T-cell (primary cell): Measurements from ENCODE around the gene SOCS4. TPM values are rescaled to one million over a fixed set of nuclear protein-coding genes. Genes with fewer than 3 reads are reported as not detected.

Experiments
- ATAC-seq, 4 experiments: fragments of 200-7000 bp in 3 of 4; fragments of 150-1000 bp in 1 of 4; cut with Tn5 transposase; replicated peaks in 1 of 4; 1 replicate in 3 of 4; 2 replicates in 1 of 4; pipeline ENCODE4 v1.10.0; 2021; ENCODE audit warnings: moderate library complexity in 3 of 4, mild to moderate bottlenecking in 2 of 4, moderate number of reproducible peaks in 1 of 4
- CTCF ChIA-PET, 2 donors: fragments of 300-600 bp; sonication (Branson Sonifier 250); formaldehyde crosslinking; loops; one replicate each; lab custom pipeline; 2022; ENCODE audit warnings: antibody characterized with exemption in 2 of 2; lab: Charles Lee
- POLR2A ChIA-PET, 2 donors: fragments of 300-600 bp; sonication (Branson Sonifier 250); formaldehyde crosslinking; loops; one replicate each; lab custom pipeline; 2022; ENCODE audit warnings: antibody characterized with exemption in 2 of 2; lab: Charles Lee
- DNase-seq, 35 experiments: peaks; one replicate each; pipeline versions ENCODE4 v3.0.0 to v3.0.0-alpha.2; 2013 to 2023
- H3K27ac ChIP-seq: one replicate; pipeline ENCODE4 v1.5.1; 2013; ENCODE audit warnings: low read length
- H3K27me3 ChIP-seq, 2 experiments: replicated peaks in 1 of 2; 1 replicate in 1 of 2; 2 replicates in 1 of 2; pipeline versions ENCODE4 v1.6.1 to v1.7.0; 2013; ENCODE audit warnings: low read length in 1 of 2, mixed read lengths in 1 of 2; ENCODE audit not compliant: control insufficient read depth in 2 of 2, insufficient read depth in 2 of 2; ENCODE audit errors: extremely low read depth in 1 of 2
- H3K36me3 ChIP-seq, 2 donors: 1 replicate in 1 of 2; 2 replicates in 1 of 2; pipeline versions ENCODE4 v1.6.1 to v1.7.0; 2013; ENCODE audit warnings: low read length in 1 of 2; ENCODE audit not compliant: control insufficient read depth in 2 of 2, insufficient read depth in 1 of 2; ENCODE audit errors: extremely low read depth in 1 of 2
- H3K4me1 ChIP-seq, 2 experiments: 1 replicate in 1 of 2; 2 replicates in 1 of 2; pipeline versions ENCODE4 v1.6.1 to v1.7.0; 2013; ENCODE audit warnings: low read length in 2 of 2, mixed read lengths in 1 of 2; ENCODE audit not compliant: insufficient read depth in 2 of 2, control insufficient read depth in 1 of 2; ENCODE audit errors: extremely low read depth in 1 of 2
- H3K4me3 ChIP-seq, 2 donors: 1 replicate in 1 of 2; 2 replicates in 1 of 2; pipeline versions ENCODE4 v1.5.1 to v1.7.0; 2013; ENCODE audit warnings: mild to moderate bottlenecking in 2 of 2, low read length in 1 of 2, moderate library complexity in 1 of 2; ENCODE audit not compliant: control insufficient read depth in 1 of 2; ENCODE audit errors: extremely low read depth in 1 of 2
- H3K9me3 ChIP-seq: 2 replicates; pipeline ENCODE4 v1.7.0; 2013
- H3K27ac Mint-ChIP-seq, 2 donors: one replicate each; pipeline ENCODE4 v1.8.0; 2020 to 2021; ENCODE audit warnings: mild to moderate bottlenecking in 2 of 2, mixed read lengths in 2 of 2
- H3K27me3 Mint-ChIP-seq, 2 donors: one replicate each; pipeline ENCODE4 v1.8.0; 2021 to 2022; ENCODE audit warnings: mixed read lengths in 2 of 2
- H3K36me3 Mint-ChIP-seq: one replicate; pipeline ENCODE4 v1.8.0; 2021; ENCODE audit warnings: mixed read lengths
- H3K4me1 Mint-ChIP-seq, 3 donors: one replicate each; pipeline ENCODE4 v1.8.0; 2020 to 2022; ENCODE audit warnings: mixed read lengths in 3 of 3, mild to moderate bottlenecking in 1 of 3
- H3K4me3 Mint-ChIP-seq, 3 donors: one replicate each; pipeline ENCODE4 v1.8.0; 2020 to 2022; ENCODE audit warnings: mild to moderate bottlenecking in 3 of 3, mixed read lengths in 3 of 3, moderate library complexity in 3 of 3
- H3K9me3 Mint-ChIP-seq, 3 donors: one replicate each; pipeline ENCODE4 v1.8.0; 2020 to 2022; ENCODE audit warnings: mixed read lengths in 3 of 3
- WGBS: methylation state at CpG from one replicate; pipeline ENCODE4 v1.1.5; 2013; ENCODE audit warnings: missing lambda C conversion rate; ENCODE audit not compliant: insufficient coverage; 5-methylcytosine and 5-hydroxymethylcytosine counted together
- total RNA-seq, 35 experiments: library from RNA in 6 of 35; stranded (reverse) in 6 of 35; fragments of 120-200 nt in 1 of 35; gene quantifications; one replicate each; pipeline versions ENCODE4 v1.2.1 to v1.2.4 and lab custom pipeline; 2013 to 2026

SOCS4 gene
- total RNA-seq, 5 donors from 2014 or later (not counting 1 experiment from before 2014, with no cell fraction given), result 16.7 to 26.4 (median 21.1) TPM

- CTCF ChIA-PET, result interaction anchor here (0.9 to 1.6 kb wide), 2 partner anchors 17 kb away, joined by 3 to 4 read pairs; no protein-coding TSS in a partner anchor
- Histone ChIP-seq H3K4me1 (peaks cover 4 to 12% of the 10 kb centered on the region in 2 experiments), H3K27me3 (no peaks in the 10 kb centered on the region), H3K36me3 (peaks cover 0 to 14% of the 10 kb centered on the region in 2 donors), H3K27ac (no peak overlapping the region), H3K4me3 (no peak overlapping the region), H3K9me3 (no peaks in the 10 kb centered on the region)
- peaks cover 15% of the 10 kb centered on the region for H3K36me3 Mint-ChIP-seq
- no peaks in the 10 kb centered on the region for H3K9me3 Mint-ChIP-seq
- H3K4me3 Mint-ChIP-seq, result no peak overlapping the region
- no peak overlapping the region for H3K27ac Mint-ChIP-seq
- POLR2A ChIA-PET, result interaction anchor here (0.5 to 1.5 kb wide), 5 partner anchors 9 to 88 kb away, joined by 3 to 4 read pairs (median 3); no protein-coding TSS in a partner anchor
- 100% methylated on average over 3 of the region's 5 CpGs for WGBS
- H3K27me3 Mint-ChIP-seq, result no peaks in the 10 kb centered on the region
- H3K4me1 Mint-ChIP-seq, result peaks cover 11 to 13% (median 12%) of the 10 kb centered on the region in 3 donors
- no peak for ATAC-seq
- no peak for DNase-seq
Observed at GRCh38 chr14:55047301-55048053, 20.4 kb downstream of the SOCS4 start.

GRCh38 chr14:55048900-55049436 lies 21.9 kb downstream of the SOCS4 start:
- ATAC-seq, result no peak
- Histone ChIP-seq H3K4me3 (no peak overlapping the region), H3K27me3 (no peaks in the 10 kb centered on the region), H3K4me1 (peaks cover 11 to 23% of the 10 kb centered on the region in 2 experiments), H3K9me3 (no peaks in the 10 kb centered on the region), H3K27ac (no peak overlapping the region), H3K36me3 (peaks cover 0 to 8% of the 10 kb centered on the region in 2 donors)
- ChIA-PET POLR2A (interaction anchor here in 1 of 2 donors (0.6 kb wide), 1 partner anchor 9 kb away, joined by 5 read pairs; no protein-coding TSS in a partner anchor), CTCF (interaction anchor here (0.6 kb wide), 2 partner anchors 9 to 272 kb away, joined by 3 to 5 read pairs; no protein-coding TSS in a partner anchor)
- Mint-ChIP-seq H3K4me3 (no peak overlapping the region), H3K27me3 (no peaks in the 10 kb centered on the region), H3K9me3 (no peaks in the 10 kb centered on the region), H3K4me1 (peaks cover 25 to 28% (median 27%) of the 10 kb centered on the region in 3 donors), H3K27ac (no peak overlapping the region), H3K36me3 (peaks cover 12% of the 10 kb centered on the region)
- no peak for DNase-seq
- WGBS, result no CpG with 5 or more reads among the region's 2 CpGs

GRCh38 chr14:55051165-55051422 lies 24.1 kb downstream of the SOCS4 start:
- peak overlapping the region; percentile 87 to 91 for H3K27ac Mint-ChIP-seq
- H3K4me1 Mint-ChIP-seq, result peaks cover 40 to 46% (median 41%) of the 10 kb centered on the region in 3 donors
- Histone ChIP-seq H3K27ac (peak overlapping the region; percentile 79), H3K27me3 (no peaks in the 10 kb centered on the region), H3K36me3 (peaks cover 0 to 12% of the 10 kb centered on the region in 2 donors), H3K4me1 (peaks cover 15 to 34% of the 10 kb centered on the region in 2 experiments), H3K9me3 (no peaks in the 10 kb centered on the region), H3K4me3 (peak overlapping the region; percentile 53 to 100)
- no peaks in the 10 kb centered on the region for H3K9me3 Mint-ChIP-seq
- peaks cover 14% of the 10 kb centered on the region for H3K36me3 Mint-ChIP-seq
- POLR2A ChIA-PET, result interaction anchor here (0.6 to 1.9 kb wide), 12 partner anchors 14 to 526 kb away, joined by 3 to 17 read pairs (median 4); partner anchors contain the start of genes SOCS4 (in 2 of the 2) and WDHD1 (in 2 of the 2)
- DNase-seq (no peak), ATAC-seq (peak in 2 of 4 experiments; percentile 3 to 17)
- H3K4me3 Mint-ChIP-seq, result peak overlapping the region; percentile 87 to 90 (median 90)
- CTCF ChIA-PET, result interaction anchor here (0.5 to 2.5 kb wide), 19 partner anchors 9 to 1529 kb away, joined by 3 to 15 read pairs (median 5); partner anchors contain the start of genes WDHD1 (in 2 of the 2), SOCS4 (in 1 of the 2) and TMEM260 (in 1 of the 2)
- 4% methylated on average over 10 of the region's 10 CpGs for WGBS
- no peaks in the 10 kb centered on the region for H3K27me3 Mint-ChIP-seq

GRCh38 chr14:55051423-55052268 lies 24.6 kb downstream of the SOCS4 start, which contains the start of gene MAPK1IP1L:
MAPK1IP1L (plus strand) TSS chr14:55051647; CDS start chr14:55061684, 10,037 bp downstream.
- peaks cover 44 to 52% (median 47%) of the 10 kb centered on the region in 3 donors for H3K4me1 Mint-ChIP-seq
- no peaks in the 10 kb centered on the region for H3K9me3 ChIP-seq
- under 1% methylated on average over 82 of the region's 98 CpGs for WGBS

GRCh38 chr14:55052269-55052930 lies 25.4 kb downstream of the SOCS4 start:
- CTCF ChIA-PET, result interaction anchor here in 1 of 2 donors (0.6 to 2.5 kb wide), 7 partner anchors 10 to 27 kb away, joined by 3 to 14 read pairs (median 5); partner anchors contain the start of genes SOCS4 and WDHD1
- H3K27me3 Mint-ChIP-seq, result no peaks in the 10 kb centered on the region
- H3K4me3 Mint-ChIP-seq, result peak overlapping the region; percentile 87 to 90 (median 90)
- 0% methylated on average over 5 of the region's 14 CpGs for WGBS
- Histone ChIP-seq H3K27me3 (no peaks in the 10 kb centered on the region), H3K36me3 (peaks cover 0 to 12% of the 10 kb centered on the region in 2 donors), H3K27ac (peak overlapping the region; percentile 100), H3K9me3 (no peaks in the 10 kb centered on the region), H3K4me3 (peak overlapping the region; percentile 97 to 100), H3K4me1 (peaks cover 15 to 34% of the 10 kb centered on the region in 2 experiments)
- H3K27ac Mint-ChIP-seq, result peak overlapping the region; percentile 78 to 91
- ATAC-seq, result no peak
- peaks cover 48 to 53% (median 49%) of the 10 kb centered on the region in 3 donors for H3K4me1 Mint-ChIP-seq
- POLR2A ChIA-PET, result interaction anchor here (0.6 to 2.0 kb wide), 14 partner anchors 8 to 218 kb away, joined by 3 to 17 read pairs (median 4); partner anchors contain the start of genes SOCS4 (in 2 of the 2), WDHD1 (in 2 of the 2) and GCH1 (in 1 of the 2)
- no peak for DNase-seq
- no peaks in the 10 kb centered on the region for H3K9me3 Mint-ChIP-seq
- H3K36me3 Mint-ChIP-seq, result peaks cover 14% of the 10 kb centered on the region

More at GRCh38 chr14:55051423-55052268, 24.6 kb downstream of the SOCS4 start, which contains the start of gene MAPK1IP1L:
- Histone ChIP-seq H3K4me1 (peaks cover 15 to 34% of the 10 kb centered on the region in 2 experiments), H3K4me3 (peak within 1 kb of the TSS; percentile 97 to 100), H3K27me3 (no peaks in the 10 kb centered on the region), H3K36me3 (peaks cover 0 to 12% of the 10 kb centered on the region in 2 donors), H3K27ac (peak within 1 kb of the TSS; percentile 100)
- Mint-ChIP-seq H3K9me3 (no peaks in the 10 kb centered on the region), H3K4me3 (peak within 1 kb of the TSS; percentile 87 to 90 (median 90)), H3K36me3 (peaks cover 14% of the 10 kb centered on the region), H3K27ac (peak within 1 kb of the TSS; percentile 89 to 91), H3K27me3 (no peaks in the 10 kb centered on the region)
- CTCF ChIA-PET, result interaction anchor here (0.6 to 2.5 kb wide), 19 partner anchors 8 to 109 kb away, joined by 3 to 15 read pairs (median 4); partner anchors contain the start of genes WDHD1 (in 2 of the 2) and SOCS4 (in 1 of the 2)
- DNase-seq (peak; percentile 76 to 94 (median 87)), ATAC-seq (peak; percentile 88 to 99 (median 92))
- POLR2A ChIA-PET, result interaction anchor here (0.6 to 1.9 kb wide), 16 partner anchors 8 to 526 kb away, joined by 3 to 17 read pairs (median 5); partner anchors contain the start of genes SOCS4 (in 2 of the 2) and WDHD1 (in 2 of the 2)
